HepG2 (cell line): ENCODE results near the gene WDR27. TPM values are rescaled to one million over a fixed set of nuclear protein-coding genes. Genes with fewer than 3 reads are reported as not detected.

Experiments
- ATM ChIP-seq: fragments of 450-650 bp; IDR thresholded peaks from 2 replicates; pipeline ENCODE4 v1.7.1; 2017; ENCODE audit warnings: mild to moderate bottlenecking, borderline replicate concordance
- FOXJ3 ChIP-seq: sonication (generic); formaldehyde crosslinking; IDR thresholded peaks from 2 replicates; pipeline ENCODE4 v1.4.0; 2020; ENCODE audit warnings: missing genetic modification reagents, mild to moderate bottlenecking, borderline replicate concordance
- LCORL ChIP-seq, 2 experiments: fragments of 450-650 bp in 1 of 2; sonication (generic) in 1 of 2; formaldehyde crosslinking in 1 of 2; IDR thresholded peaks; 2 replicates each; pipeline versions ENCODE4 v1.5.0 to v1.6.1; 2017 to 2020; ENCODE audit warnings: antibody characterized with exemption in 1 of 2, missing genetic modification reagents in 1 of 2
- MBD4 ChIP-seq: IDR thresholded peaks from 2 replicates; pipeline ENCODE4 v1.6.1; 2012; ENCODE audit warnings: low read length, inconsistent platforms, borderline replicate concordance
- MXD4 ChIP-seq: IDR thresholded peaks from 2 replicates; pipeline ENCODE4 v1.6.1; 2016; ENCODE audit warnings: mild to moderate bottlenecking, missing biosample characterization, missing genetic modification reagents
- NR2C2 ChIP-seq: sonication (generic); formaldehyde crosslinking; IDR thresholded peaks from 2 replicates; pipeline ENCODE4 v1.4.0; 2020; ENCODE audit warnings: missing genetic modification reagents, mild to moderate bottlenecking, moderate library complexity, borderline replicate concordance
- PRMT3 ChIP-seq: sonication (generic); formaldehyde crosslinking; IDR thresholded peaks from 2 replicates; pipeline ENCODE4 v1.8.1; 2022; ENCODE audit warnings: low read depth, mild to moderate bottlenecking, moderate library complexity, missing genetic modification reagents, borderline replicate concordance
- RBM22 ChIP-seq: fragments of 200-400 bp; formaldehyde crosslinking; optimal IDR thresholded peaks from 2 replicates; pipeline ENCODE3; 2017; ENCODE audit warnings: mild to moderate bottlenecking, low read length, moderate library complexity
- RORA ChIP-seq: sonication (generic); formaldehyde crosslinking; IDR thresholded peaks from 2 replicates; pipeline ENCODE4 v1.5.0; 2020; ENCODE audit warnings: mild to moderate bottlenecking, missing genetic modification reagents, moderate library complexity
- SMAD9 ChIP-seq: sonication (generic); formaldehyde crosslinking; IDR thresholded peaks from 2 replicates; pipeline ENCODE4 v1.5.1; 2020; ENCODE audit warnings: mild to moderate bottlenecking, missing genetic modification reagents
- SRSF1 ChIP-seq: fragments of 200-400 bp; formaldehyde crosslinking; optimal IDR thresholded peaks from 2 replicates; pipeline ENCODE3; 2017; ENCODE audit warnings: mild to moderate bottlenecking, low read depth, low read length, moderate library complexity
- TGIF2 ChIP-seq: IDR thresholded peaks from 2 replicates; pipeline ENCODE4 v1.6.1; 2016; ENCODE audit warnings: control low read depth, missing compliant biosample characterization
- TMF1 ChIP-seq: sonication (generic); formaldehyde crosslinking; IDR thresholded peaks from 2 replicates; pipeline ENCODE4 v1.8.1; 2022; ENCODE audit warnings: low read depth, missing genetic modification reagents
- USF2 ChIP-seq, 2 experiments: sonication (generic) in 1 of 2; formaldehyde crosslinking in 1 of 2; IDR thresholded peaks; 2 replicates each; pipeline versions ENCODE4 v1.5.1 to v1.6.1; 2011 to 2020; ENCODE audit warnings: borderline replicate concordance in 1 of 2, low read depth in 1 of 2, low read length in 1 of 2, mild to moderate bottlenecking in 1 of 2, missing genetic modification reagents in 1 of 2, moderate library complexity in 1 of 2
- ZNF543 ChIP-seq: sonication (generic); formaldehyde crosslinking; IDR thresholded peaks from 2 replicates; pipeline ENCODE4 v1.4.0; 2020; ENCODE audit warnings: mild to moderate bottlenecking, missing genetic modification reagents
- ZNF557 ChIP-seq: sonication (generic); formaldehyde crosslinking; IDR thresholded peaks from 2 replicates; pipeline ENCODE4 v1.4.0; 2020; ENCODE audit warnings: missing genetic modification reagents
- ZNF577 ChIP-seq: sonication (generic); formaldehyde crosslinking; IDR thresholded peaks from 2 replicates; pipeline ENCODE4 v1.4.0; 2020; ENCODE audit warnings: mild to moderate bottlenecking, low read depth, missing genetic modification reagents, borderline replicate concordance
- ZNF607 ChIP-seq: sonication (generic); formaldehyde crosslinking; IDR thresholded peaks from 2 replicates; pipeline ENCODE4 v1.5.1; 2020; ENCODE audit warnings: missing genetic modification reagents, mild to moderate bottlenecking, borderline replicate concordance
- ZNF619 ChIP-seq: sonication (generic); formaldehyde crosslinking; IDR thresholded peaks from 2 replicates; pipeline ENCODE4 v1.4.0; 2020; ENCODE audit warnings: mild to moderate bottlenecking, missing genetic modification reagents
- ZNF740 ChIP-seq: sonication (generic); formaldehyde crosslinking; IDR thresholded peaks from 2 replicates; pipeline ENCODE4 v1.4.0; 2020; ENCODE audit warnings: missing genetic modification reagents
- ZNF776 ChIP-seq: sonication (generic); formaldehyde crosslinking; IDR thresholded peaks from 2 replicates; pipeline ENCODE4 v1.4.0; 2020; ENCODE audit warnings: mild to moderate bottlenecking, missing genetic modification reagents
- ZNF841 ChIP-seq: sonication (generic); formaldehyde crosslinking; IDR thresholded peaks from 2 replicates; pipeline ENCODE4 v1.8.1; 2023; ENCODE audit warnings: missing genetic modification reagents, borderline replicate concordance
- ZNF850 ChIP-seq: sonication (generic); formaldehyde crosslinking; conservative IDR thresholded peaks from 2 replicates; pipeline ENCODE4 v1.9.0; 2021; ENCODE audit warnings: mild to moderate bottlenecking, missing genetic modification reagents
- ZSCAN29 ChIP-seq: sonication (generic); formaldehyde crosslinking; conservative IDR thresholded peaks from 2 replicates; pipeline ENCODE4 v1.4.0; 2020; ENCODE audit warnings: mild to moderate bottlenecking, missing genetic modification reagents
- polyA plus RNA-seq, 8 experiments: library from polyadenylated mRNA; depleted of rRNA in 3 of 8; stranded (reverse) in 7 of 8; unstranded in 1 of 8; fragments of >200 nt; fragmentation: Illumina TruSeq in 4 of 8; extraction: Trizol in 4 of 8; gene quantifications; 2 replicates each; pipeline versions ENCODE4 v1.2.1 to v1.2.3, GENCODE V29; 2011 to 2016; ENCODE audit warnings: low read depth in 4 of 8, missing spikeins in 1 of 8, mixed read lengths in 1 of 8; ENCODE audit not compliant: insufficient read depth in 1 of 8
- total RNA-seq, 5 experiments: library from RNA; depleted of rRNA; stranded (reverse); fragments of >200 nt; fragmentation: Illumina TruSeq; extraction: Trizol; gene quantifications; 2 replicates each; pipeline ENCODE4 v1.2.3, GENCODE V29; 2016; ENCODE audit warnings: low read depth in 1 of 5
- TF ChIP-seq, protein P1 (sequence below): sonication (generic); formaldehyde crosslinking; IDR thresholded peaks from 2 replicates; pipeline ENCODE4 v1.5.1; 2020; ENCODE audit warnings: missing genetic modification reagents, mild to moderate bottlenecking, borderline replicate concordance

The WDR27 gene
- total and polyA plus RNA-seq, 2 of the 13 experiments (the other 11 are each of a cell fraction or from before 2014, with no cell fraction given): 34.1 to 80.3 TPM

GRCh38 chr6:169725125-169726048 is 23.6 kb upstream of the WDR27 start (continued):
- TF ChIP-seq ZNF841 (CRISPR knock-in tag) (peak; percentile 50; the same call in 1 of the 2 replicates), RORA (CRISPR knock-in tag) (no peak; the same call in none of the 2 replicates), ZNF607 (CRISPR knock-in tag) (no peak; the same call in 1 of the 2 replicates), ZNF543 (CRISPR knock-in tag) (0 out of 2 replicates have a peak, but pooled peaks have one; percentile 36), SRSF1 (peak; percentile 49), LCORL (IDR thresholded peaks at IDR 0.05) (no peak), LCORL (CRISPR knock-in tag; IDR thresholded peaks at IDR 0.05) (peak; percentile 32), ZNF776 (peak; percentile 35; the same call in 1 of the 2 replicates), ZSCAN29 (CRISPR knock-in tag) (peak; percentile 91), TMF1 (CRISPR knock-in tag) (no peak), ATM (no peak), ZNF850 (CRISPR knock-in tag) (no peak), PRMT3 (0 out of 2 replicates have a peak, but pooled peaks have one; percentile 29), RBM22 (peak; percentile 7), ZNF577 (CRISPR knock-in tag) (0 out of 2 replicates have a peak, but pooled peaks have one; percentile 2), ZNF619 (CRISPR knock-in tag) (no peak), NR2C2 (peak; percentile 51; the same call in 1 of the 2 replicates), ZNF740 (CRISPR knock-in tag) (no peak), ZNF557 (CRISPR knock-in tag) (peak; percentile 65; the same call in 1 of the 2 replicates), USF2 (IDR thresholded peaks at IDR 0.05; ENCODE audit: low read depth, low read length) (0 out of 2 replicates have a peak, but pooled peaks have one; percentile 39), USF2 (CRISPR knock-in tag; IDR thresholded peaks at IDR 0.05; ENCODE audit: borderline replicate concordance) (peak; percentile 33; the same call in 1 of the 2 replicates), SMAD9 (peak; percentile 84; the same call in 1 of the 2 replicates), MBD4 (no peak), FOXJ3 (CRISPR knock-in tag) (peak; percentile 85), TGIF2 (peak; percentile 13; the same call in 1 of the 2 replicates), MXD4 (no peak; the same call in none of the 2 replicates)
- TF ChIP-seq, protein P1, sequence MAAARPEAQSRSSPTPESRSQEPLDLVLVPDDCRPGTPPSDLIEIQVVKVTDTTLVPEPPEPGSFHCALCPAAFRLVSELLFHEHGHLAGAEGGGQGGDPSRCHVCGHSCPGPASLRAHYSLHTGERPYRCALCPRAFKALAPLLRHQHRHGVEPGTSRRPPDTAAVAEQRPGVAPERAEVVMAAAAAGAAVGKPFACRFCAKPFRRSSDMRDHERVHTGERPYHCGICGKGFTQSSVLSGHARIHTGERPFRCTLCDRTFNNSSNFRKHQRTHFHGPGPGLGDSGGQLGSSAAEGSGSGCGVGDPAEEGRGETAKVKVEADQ (CRISPR knock-in tag): peak; percentile 72
